SK-N-SH (cell line): ENCODE results near the gene ZNF397. TPM values are rescaled to one million over a fixed set of nuclear protein-coding genes. Genes with fewer than 3 reads are reported as not detected.
A peak's percentile ranks its signal among the peaks of the same experiment; 100 is the strongest.

ENCODE experiments used
- CTCF ChIA-PET: fragments of 300-600, 350-600 bp; formaldehyde crosslinking; extraction: SDS; loops from one replicate; lab custom pipeline; 2021; lab: Yijun Ruan, JAX
- POLR2A ChIA-PET: fragments of 350-600 bp; sonication (Branson Sonifier 250); formaldehyde crosslinking; extraction: SDS; loops from one replicate; lab custom pipeline; 2020; ENCODE audit warnings: antibody characterized with exemption, inconsistent platforms; lab: Yijun Ruan, JAX
- DNase-seq: peaks from one replicate; pipeline ENCODE4 v3.0.0; 2012
- H2AFZ ChIP-seq: fragments of 200-600 bp; sonication (generic); 2 replicates; pipeline ENCODE4 v1.8.1; 2016; ENCODE audit warnings: antibody characterized with exemption, mild to moderate bottlenecking, low read depth
- H3F3A ChIP-seq: fragments of 200-600 bp; sonication (generic); replicated peaks from 2 replicates; pipeline ENCODE3; 2016; ENCODE audit warnings: antibody characterized with exemption, mild to moderate bottlenecking; ENCODE audit not compliant: insufficient read depth
- H3K27ac ChIP-seq, 2 experiments: fragments of 200-500 bp in 1 of 2; fragments of 200-600 bp in 1 of 2; sonication (Bioruptor generic) in 1 of 2; sonication (generic), shearing (Covaris generic) in 1 of 2; 2 replicates each; pipeline versions ENCODE4 v1.5.1 to v1.6.1; 2014 to 2016; ENCODE audit warnings: low read depth in 2 of 2, inconsistent platforms in 1 of 2, low read length in 1 of 2, mild to moderate bottlenecking in 1 of 2, mixed read lengths in 1 of 2
- H3K27me3 ChIP-seq: fragments of 200-600 bp; sonication (generic), shearing (Covaris generic); 2 replicates; pipeline ENCODE4 v1.6.1; 2016; ENCODE audit warnings: mixed run types; ENCODE audit not compliant: insufficient read depth
- H3K36me3 ChIP-seq, 2 experiments: fragments of 200-500 bp in 1 of 2; fragments of 200-600 bp in 1 of 2; sonication (Bioruptor generic) in 1 of 2; sonication (generic) in 1 of 2; replicated peaks in 1 of 2; 2 replicates each; pipeline versions ENCODE3 to v1.5.1; 2014 to 2016; ENCODE audit warnings: low read length in 1 of 2, mild to moderate bottlenecking in 1 of 2; ENCODE audit not compliant: insufficient read depth in 2 of 2, control insufficient read depth in 1 of 2
- H3K4me1 ChIP-seq, 2 experiments: fragments of 200-500 bp in 1 of 2; fragments of 200-600 bp in 1 of 2; sonication (Bioruptor generic) in 1 of 2; sonication (generic), shearing (Covaris generic) in 1 of 2; 2 replicates each; pipeline versions ENCODE4 v1.5.1 to v1.6.1; 2014 to 2016; ENCODE audit warnings: low read depth in 1 of 2, low read length in 1 of 2, mixed run types in 1 of 2; ENCODE audit not compliant: insufficient read depth in 2 of 2, control insufficient read depth in 1 of 2
- H3K4me2 ChIP-seq: fragments of 200-600 bp; sonication (generic), shearing (Covaris generic); 2 replicates; pipeline ENCODE4 v1.6.1; 2017; ENCODE audit warnings: mixed run types
- H3K4me3 ChIP-seq, 2 experiments: fragments of 200-500 bp in 1 of 2; fragments of 200-600 bp in 1 of 2; sonication (Bioruptor generic) in 1 of 2; sonication (generic), shearing (Covaris generic) in 1 of 2; 2 replicates each; pipeline versions ENCODE4 v1.5.1 to v1.8.1; 2014 to 2016; ENCODE audit warnings: low read depth in 2 of 2, inconsistent platforms in 1 of 2, low read length in 1 of 2, mild to moderate bottlenecking in 1 of 2, mixed read lengths in 1 of 2, moderate library complexity in 1 of 2
- H3K79me2 ChIP-seq: fragments of 200-600 bp; sonication (generic); 2 replicates; pipeline ENCODE4 v1.8.1; 2017; ENCODE audit warnings: mild to moderate bottlenecking; ENCODE audit not compliant: insufficient read depth
- H3K9ac ChIP-seq: fragments of 200-600 bp; sonication (generic); 2 replicates; pipeline ENCODE4 v1.6.1; 2017; ENCODE audit warnings: mixed run types
- H3K9me2 ChIP-seq: fragments of 200-600 bp; sonication (generic); 2 replicates; pipeline ENCODE4 v1.6.1; 2017; ENCODE audit warnings: mixed run types
- H3K9me3 ChIP-seq: fragments of 200-600 bp; sonication (generic); 2 replicates; pipeline ENCODE4 v1.6.1; 2017; ENCODE audit warnings: mixed run types, mild to moderate bottlenecking, moderate library complexity
- H4K20me1 ChIP-seq: fragments of 200-600 bp; sonication (generic); 2 replicates; pipeline ENCODE4 v1.6.1; 2017; ENCODE audit warnings: mild to moderate bottlenecking, mixed run types; ENCODE audit not compliant: insufficient read depth
- ELF1 ChIP-seq: IDR thresholded peaks from 2 replicates; pipeline ENCODE4 v1.4.0; 2012
- EP300 ChIP-seq, 2 experiments: IDR thresholded peaks; 2 replicates each; pipeline versions ENCODE4 v1.4.0 to v1.6.1; 2012; ENCODE audit warnings: borderline replicate concordance in 1 of 2, low read depth in 1 of 2, low read length in 1 of 2
- FOSL2 ChIP-seq: IDR thresholded peaks from 2 replicates; pipeline ENCODE4 v1.4.0; 2012; ENCODE audit warnings: low read depth, mild to moderate bottlenecking, moderate library complexity, borderline replicate concordance
- FOXJ3 ChIP-seq: sonication (generic); formaldehyde crosslinking; IDR thresholded peaks from 2 replicates; pipeline ENCODE4 v1.5.1; 2020; ENCODE audit warnings: mild to moderate bottlenecking, missing genetic modification reagents
- GABPA ChIP-seq: IDR thresholded peaks from 2 replicates; pipeline ENCODE4 v1.4.0; 2012; ENCODE audit warnings: low read depth, mild to moderate bottlenecking
- GATA2 ChIP-seq: sonication (generic); formaldehyde crosslinking; IDR thresholded peaks from 2 replicates; pipeline ENCODE4 v1.5.0; 2020; ENCODE audit warnings: mild to moderate bottlenecking, missing genetic modification reagents
- MEF2A ChIP-seq: IDR thresholded peaks from 2 replicates; pipeline ENCODE4 v1.4.0; 2012; ENCODE audit warnings: low read depth, borderline replicate concordance
- MXI1 ChIP-seq: IDR thresholded peaks from 2 replicates; pipeline ENCODE4 v1.6.1; 2012; ENCODE audit warnings: mild to moderate bottlenecking, low read depth, low read length, improper control_type of control experiment
- NFIC ChIP-seq: IDR thresholded peaks from 2 replicates; pipeline ENCODE4 v1.4.0; 2012; ENCODE audit warnings: borderline replicate concordance
- NRF1 ChIP-seq: IDR thresholded peaks from 2 replicates; pipeline ENCODE4 v1.6.1; 2012; ENCODE audit warnings: low read depth, mild to moderate bottlenecking, low read length
- RAD21 ChIP-seq: IDR thresholded peaks from 2 replicates; pipeline ENCODE4 v1.6.1; 2012; ENCODE audit warnings: mild to moderate bottlenecking, low read length
- RCOR1 ChIP-seq: fragments of 150-350 bp; IDR thresholded peaks from 2 replicates; pipeline ENCODE4 v1.6.1; 2017; ENCODE audit warnings: antibody characterized with exemption, low read length
- RXRA ChIP-seq: IDR thresholded peaks from 2 replicates; pipeline ENCODE4 v1.4.0; 2012; ENCODE audit warnings: low read depth, mild to moderate bottlenecking, borderline replicate concordance
- SIN3A ChIP-seq: IDR thresholded peaks from 2 replicates; pipeline ENCODE4 v1.6.1; 2012; ENCODE audit warnings: low read depth, mild to moderate bottlenecking, low read length, moderate library complexity, borderline replicate concordance
- SMC3 ChIP-seq: IDR thresholded peaks from 2 replicates; pipeline ENCODE4 v1.6.1; 2012; ENCODE audit warnings: low read depth, low read length, improper control_type of control experiment
- TAF1 ChIP-seq: IDR thresholded peaks from 2 replicates; pipeline ENCODE4 v1.6.1; 2012; ENCODE audit warnings: low read depth, mild to moderate bottlenecking, low read length, moderate library complexity, borderline replicate concordance
- TCF12 ChIP-seq: IDR thresholded peaks from 2 replicates; pipeline ENCODE4 v1.4.0; 2012
- TEAD4 ChIP-seq: IDR thresholded peaks from 2 replicates; pipeline ENCODE4 v1.4.0; 2012; ENCODE audit warnings: mild to moderate bottlenecking, borderline replicate concordance; ENCODE audit not compliant: insufficient read depth
- YY1 ChIP-seq: IDR thresholded peaks from 2 replicates; pipeline ENCODE4 v1.4.0; 2012; ENCODE audit warnings: low read depth, mild to moderate bottlenecking
- WGBS: methylation state at CpG from one replicate; pipeline ENCODE4 v1.1.6; 2017; ENCODE audit warnings: low lambda C conversion rate; 5-methylcytosine and 5-hydroxymethylcytosine counted together
- polyA plus RNA-seq, 3 experiments: library from polyadenylated mRNA; depleted of rRNA; stranded (reverse); fragments of >200 nt; gene quantifications; 2 replicates each; pipeline ENCODE4 v1.2.3, GENCODE V29; 2012
- TF ChIP-seq, protein P1 (sequence below): IDR thresholded peaks from 2 replicates; pipeline ENCODE4 v1.4.0; 2012; ENCODE audit warnings: low read depth
- TF ChIP-seq, protein P2 (sequence below): fragments of 150-350 bp; IDR thresholded peaks from 2 replicates; pipeline ENCODE4 v1.6.1; 2016; ENCODE audit warnings: mild to moderate bottlenecking, low read depth, low read length
- TF ChIP-seq, protein P3 (sequence below): IDR thresholded peaks from 2 replicates; pipeline ENCODE4 v1.6.1; 2012; ENCODE audit warnings: mild to moderate bottlenecking, low read depth, low read length, moderate library complexity

Gene ZNF397
- polyA plus RNA-seq, 1 of the 3 experiments (the other 2 are of a cell fraction): 4.8 TPM

DNA sequence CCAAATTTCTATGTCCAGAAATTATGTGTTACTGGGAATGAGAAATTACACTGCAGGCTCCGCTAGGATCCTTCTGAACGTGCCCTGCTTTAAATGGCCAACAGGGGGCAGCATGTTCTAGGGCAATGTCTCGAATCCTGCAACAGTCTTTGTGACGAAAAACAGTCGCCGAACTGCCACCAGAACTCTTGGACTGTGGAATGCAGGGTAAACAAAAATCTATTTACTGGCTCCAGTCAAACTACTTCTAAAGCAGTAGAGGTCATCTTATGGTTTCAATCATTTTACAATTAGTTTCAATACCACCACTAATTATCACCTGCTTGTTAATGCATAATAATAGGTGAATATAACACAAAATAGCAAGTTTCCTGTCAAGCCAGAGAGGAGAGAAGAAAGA is 9.8 kb upstream of the ZNF397 start (continued):
- TF ChIP-seq MXI1 (no peak), GATA2 (CRISPR knock-in tag) (no peak), RAD21 (peak; percentile 92), NFIC (no peak), ELF1 (no peak), RCOR1 (peak; percentile 75), RXRA (no peak), GABPA (no peak), MEF2A (no peak), SIN3A (no peak), FOXJ3 (CRISPR knock-in tag) (no peak), NRF1 (no peak)
- TF ChIP-seq, protein P1, sequence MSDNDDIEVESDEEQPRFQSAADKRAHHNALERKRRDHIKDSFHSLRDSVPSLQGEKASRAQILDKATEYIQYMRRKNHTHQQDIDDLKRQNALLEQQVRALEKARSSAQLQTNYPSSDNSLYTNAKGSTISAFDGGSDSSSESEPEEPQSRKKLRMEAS: no peak
- TF ChIP-seq, protein P2, sequence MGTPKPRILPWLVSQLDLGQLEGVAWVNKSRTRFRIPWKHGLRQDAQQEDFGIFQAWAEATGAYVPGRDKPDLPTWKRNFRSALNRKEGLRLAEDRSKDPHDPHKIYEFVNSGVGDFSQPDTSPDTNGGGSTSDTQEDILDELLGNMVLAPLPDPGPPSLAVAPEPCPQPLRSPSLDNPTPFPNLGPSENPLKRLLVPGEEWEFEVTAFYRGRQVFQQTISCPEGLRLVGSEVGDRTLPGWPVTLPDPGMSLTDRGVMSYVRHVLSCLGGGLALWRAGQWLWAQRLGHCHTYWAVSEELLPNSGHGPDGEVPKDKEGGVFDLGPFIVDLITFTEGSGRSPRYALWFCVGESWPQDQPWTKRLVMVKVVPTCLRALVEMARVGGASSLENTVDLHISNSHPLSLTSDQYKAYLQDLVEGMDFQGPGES: no peak
- TF ChIP-seq, protein P3, sequence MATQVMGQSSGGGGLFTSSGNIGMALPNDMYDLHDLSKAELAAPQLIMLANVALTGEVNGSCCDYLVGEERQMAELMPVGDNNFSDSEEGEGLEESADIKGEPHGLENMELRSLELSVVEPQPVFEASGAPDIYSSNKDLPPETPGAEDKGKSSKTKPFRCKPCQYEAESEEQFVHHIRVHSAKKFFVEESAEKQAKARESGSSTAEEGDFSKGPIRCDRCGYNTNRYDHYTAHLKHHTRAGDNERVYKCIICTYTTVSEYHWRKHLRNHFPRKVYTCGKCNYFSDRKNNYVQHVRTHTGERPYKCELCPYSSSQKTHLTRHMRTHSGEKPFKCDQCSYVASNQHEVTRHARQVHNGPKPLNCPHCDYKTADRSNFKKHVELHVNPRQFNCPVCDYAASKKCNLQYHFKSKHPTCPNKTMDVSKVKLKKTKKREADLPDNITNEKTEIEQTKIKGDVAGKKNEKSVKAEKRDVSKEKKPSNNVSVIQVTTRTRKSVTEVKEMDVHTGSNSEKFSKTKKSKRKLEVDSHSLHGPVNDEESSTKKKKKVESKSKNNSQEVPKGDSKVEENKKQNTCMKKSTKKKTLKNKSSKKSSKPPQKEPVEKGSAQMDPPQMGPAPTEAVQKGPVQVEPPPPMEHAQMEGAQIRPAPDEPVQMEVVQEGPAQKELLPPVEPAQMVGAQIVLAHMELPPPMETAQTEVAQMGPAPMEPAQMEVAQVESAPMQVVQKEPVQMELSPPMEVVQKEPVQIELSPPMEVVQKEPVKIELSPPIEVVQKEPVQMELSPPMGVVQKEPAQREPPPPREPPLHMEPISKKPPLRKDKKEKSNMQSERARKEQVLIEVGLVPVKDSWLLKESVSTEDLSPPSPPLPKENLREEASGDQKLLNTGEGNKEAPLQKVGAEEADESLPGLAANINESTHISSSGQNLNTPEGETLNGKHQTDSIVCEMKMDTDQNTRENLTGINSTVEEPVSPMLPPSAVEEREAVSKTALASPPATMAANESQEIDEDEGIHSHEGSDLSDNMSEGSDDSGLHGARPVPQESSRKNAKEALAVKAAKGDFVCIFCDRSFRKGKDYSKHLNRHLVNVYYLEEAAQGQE: no peak
- TF ChIP-seq, all 33 proteins: peak for 7

DNA sequence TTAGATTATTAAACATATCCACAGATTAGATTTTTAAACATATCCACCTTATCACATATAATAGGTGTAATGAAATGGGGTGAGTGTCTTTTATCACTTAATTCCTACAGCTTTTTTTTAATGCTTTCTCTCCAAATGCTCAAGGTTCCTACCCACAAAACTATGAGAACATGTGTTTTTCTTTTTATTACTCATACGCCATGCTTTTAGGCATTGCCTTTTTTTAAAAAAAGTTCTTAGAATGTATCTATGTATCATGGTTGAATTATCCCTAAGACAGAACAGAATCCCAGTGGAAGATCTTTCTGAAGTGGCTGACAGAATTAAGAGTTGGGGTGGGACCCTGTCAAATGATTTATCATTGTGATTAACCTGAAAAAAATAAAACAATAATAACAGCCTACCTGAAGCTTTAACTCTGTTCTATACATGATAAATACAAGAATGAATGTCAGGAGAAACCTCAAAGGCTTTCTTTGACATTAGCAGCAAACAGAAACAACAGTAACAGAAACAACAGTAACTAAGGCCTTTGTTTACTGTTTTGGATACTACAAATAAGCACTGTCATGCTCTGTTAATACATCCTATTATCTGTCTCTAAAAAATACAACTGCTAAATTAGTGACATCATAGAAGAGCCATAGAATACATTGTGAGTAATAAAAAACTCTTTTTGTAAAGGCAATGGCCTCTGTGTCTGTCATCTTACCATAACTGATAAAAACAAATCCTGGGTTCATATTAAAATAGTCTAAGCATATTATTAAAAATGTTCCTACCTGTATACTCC is 4.1 kb upstream of the ZNF397 start:
- no peak overlapping the region for H3K4me2 ChIP-seq
- WGBS: 98% methylated on average over 1 of the region's 1 CpG
- H3K27ac ChIP-seq: peak overlapping the region in 1 of 2 experiments; percentile 39; a peak in 2 of 4 replicates
- POLR2A ChIA-PET: no interaction called here
- no peaks in the 10 kb centered on the region for H3K9me2 ChIP-seq
- no peaks in the 10 kb centered on the region for H3K9me3 ChIP-seq
- peaks cover 4% of the 10 kb centered on the region; the same call in 1 of the 2 replicates for H3K79me2 ChIP-seq
- H2AFZ ChIP-seq: peak overlapping the region; percentile 23; the same call in 1 of the 2 replicates
- no peaks in the 10 kb centered on the region for H4K20me1 ChIP-seq
- H3F3A ChIP-seq: no peaks in the 10 kb centered on the region
- H3K4me1 ChIP-seq: no peaks in the 10 kb centered on the region; a peak in 2 of 4 replicates
- no peak for TF ChIP-seq EP300 (IDR thresholded peaks at IDR 0.05; ENCODE audit: borderline replicate concordance in 1 of 2, low read depth in 1 of 2, low read length in 1 of 2)
- TF ChIP-seq TCF12: no peak
- TF ChIP-seq, protein P1: no peak
- no peak for TF ChIP-seq GABPA
- TF ChIP-seq FOSL2: no peak
- no peak for TF ChIP-seq SMC3
- TF ChIP-seq TEAD4: no peak
- TF ChIP-seq YY1: no peak
- no peak for TF ChIP-seq TAF1
- TF ChIP-seq, all 33 proteins: peak for 0
- CTCF ChIA-PET: interaction anchor here (1.0 kb wide), 1 partner anchor 230 kb away, joined by 3 read pairs; no protein-coding TSS in a partner anchor
- H3K9ac ChIP-seq: no peak overlapping the region
- H3K4me3 ChIP-seq: no peak overlapping the region
- DNase-seq: no peak
- H3K36me3 ChIP-seq: no peaks in the 10 kb centered on the region
- no peaks in the 10 kb centered on the region for H3K27me3 ChIP-seq
